ENCODE data around the gene ZNF197.

Gene ZNF197

DNA sequence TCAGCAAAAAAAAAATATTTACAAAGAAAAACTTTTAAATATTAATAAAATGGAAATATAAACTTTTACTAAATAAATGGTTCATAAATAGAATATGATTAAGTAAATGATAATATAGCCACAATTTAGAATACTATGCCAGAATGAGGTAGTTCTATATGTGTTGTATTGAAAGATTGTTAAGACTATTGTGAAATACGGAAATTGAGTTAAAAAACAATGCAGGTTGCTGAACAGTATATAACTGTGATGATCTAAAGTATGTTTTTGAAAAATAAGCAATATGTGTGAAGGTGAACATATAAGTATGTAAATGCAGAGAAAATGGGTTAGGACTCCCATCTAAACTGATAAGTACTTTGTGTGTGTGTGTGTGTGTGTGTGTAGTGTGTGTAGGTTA lies 24.9 kb downstream of the ZNF197 start:
- Histone ChIP-seq H3K4me1 (peaks cover 0 to 16% (median 2%) of the 10 kb centered on the region in 4 donors), H3K27ac (no peak overlapping the region), H3K27me3 (no peaks in the 10 kb centered on the region), H3K4me3 (no peak overlapping the region), H3K36me3 (peaks cover 39 to 40% (median 40%) of the 10 kb centered on the region in 3 donors), H3K9me3 (peaks cover 0 to 9% (median 0%) of the 10 kb centered on the region in 3 donors)
- intact Hi-C loops (cut with DNase I; ENCODE audit: low total_unique reads), result no loop called here
- TF ChIP-seq, protein P1, sequence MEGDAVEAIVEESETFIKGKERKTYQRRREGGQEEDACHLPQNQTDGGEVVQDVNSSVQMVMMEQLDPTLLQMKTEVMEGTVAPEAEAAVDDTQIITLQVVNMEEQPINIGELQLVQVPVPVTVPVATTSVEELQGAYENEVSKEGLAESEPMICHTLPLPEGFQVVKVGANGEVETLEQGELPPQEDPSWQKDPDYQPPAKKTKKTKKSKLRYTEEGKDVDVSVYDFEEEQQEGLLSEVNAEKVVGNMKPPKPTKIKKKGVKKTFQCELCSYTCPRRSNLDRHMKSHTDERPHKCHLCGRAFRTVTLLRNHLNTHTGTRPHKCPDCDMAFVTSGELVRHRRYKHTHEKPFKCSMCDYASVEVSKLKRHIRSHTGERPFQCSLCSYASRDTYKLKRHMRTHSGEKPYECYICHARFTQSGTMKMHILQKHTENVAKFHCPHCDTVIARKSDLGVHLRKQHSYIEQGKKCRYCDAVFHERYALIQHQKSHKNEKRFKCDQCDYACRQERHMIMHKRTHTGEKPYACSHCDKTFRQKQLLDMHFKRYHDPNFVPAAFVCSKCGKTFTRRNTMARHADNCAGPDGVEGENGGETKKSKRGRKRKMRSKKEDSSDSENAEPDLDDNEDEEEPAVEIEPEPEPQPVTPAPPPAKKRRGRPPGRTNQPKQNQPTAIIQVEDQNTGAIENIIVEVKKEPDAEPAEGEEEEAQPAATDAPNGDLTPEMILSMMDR (IDR thresholded peaks at IDR 0.05), result no peak
- DNase-seq, result no peak

DNA sequence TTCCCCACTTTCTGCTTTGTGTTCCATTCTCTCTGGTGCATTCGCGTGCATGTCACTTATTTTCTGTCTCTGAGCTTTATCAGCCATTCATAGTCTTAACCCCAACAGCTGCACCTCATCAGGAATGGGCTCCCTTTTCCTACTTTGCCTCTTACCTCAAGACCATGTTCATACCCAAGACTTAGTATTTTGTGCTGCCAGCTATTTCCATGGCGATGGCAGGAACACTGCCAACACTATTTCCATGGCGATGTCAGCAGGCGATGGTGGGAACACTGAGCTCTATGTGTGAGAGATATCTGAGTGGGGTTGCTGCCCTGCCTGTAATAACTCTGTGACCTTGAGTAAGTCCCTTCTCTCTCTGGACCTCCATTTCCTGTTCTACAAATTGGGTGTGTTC lies 29.2 kb downstream of the ZNF197 start:
- Histone ChIP-seq H3K4me3 (no peak overlapping the region), H3K27ac (no peak overlapping the region), H3K36me3 (peaks cover 83 to 84% (median 83%) of the 10 kb centered on the region in 3 donors), H3K9me3 (peaks cover 0 to 36% (median 9%) of the 10 kb centered on the region in 3 donors), H3K4me1 (peaks cover 0 to 5% (median 0%) of the 10 kb centered on the region in 4 donors), H3K27me3 (no peaks in the 10 kb centered on the region)
- TF ChIP-seq, protein P1 (IDR thresholded peaks at IDR 0.05), result no peak
- DNase-seq, result no peak
- intact Hi-C loops (cut with DNase I; ENCODE audit: low total_unique reads), result no loop called here

DNA sequence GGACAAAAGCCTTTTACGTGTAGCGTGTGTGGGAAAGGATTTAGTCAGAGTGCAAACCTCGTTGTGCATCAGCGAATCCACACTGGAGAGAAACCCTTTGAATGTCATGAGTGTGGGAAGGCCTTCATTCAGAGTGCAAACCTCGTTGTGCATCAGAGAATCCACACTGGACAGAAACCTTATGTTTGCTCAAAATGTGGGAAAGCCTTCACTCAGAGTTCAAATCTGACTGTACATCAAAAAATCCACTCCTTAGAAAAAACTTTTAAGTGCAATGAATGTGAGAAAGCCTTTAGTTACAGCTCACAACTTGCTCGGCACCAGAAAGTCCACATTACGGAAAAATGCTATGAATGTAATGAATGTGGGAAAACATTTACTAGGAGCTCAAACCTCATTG lies 34.2 kb downstream of the ZNF197 start:
- Histone ChIP-seq H3K27ac (no peak overlapping the region), H3K27me3 (no peaks in the 10 kb centered on the region), H3K4me1 (no peaks in the 10 kb centered on the region), H3K4me3 (no peak overlapping the region), H3K36me3 (peaks cover 77 to 83% (median 77%) of the 10 kb centered on the region in 3 donors), H3K9me3 (peaks cover 0 to 64% (median 35%) of the 10 kb centered on the region in 3 donors)
- intact Hi-C loops (cut with DNase I; ENCODE audit: low total_unique reads), result no loop called here
- DNase-seq, result no peak
- TF ChIP-seq, protein P1 (IDR thresholded peaks at IDR 0.05), result no peak

DNA sequence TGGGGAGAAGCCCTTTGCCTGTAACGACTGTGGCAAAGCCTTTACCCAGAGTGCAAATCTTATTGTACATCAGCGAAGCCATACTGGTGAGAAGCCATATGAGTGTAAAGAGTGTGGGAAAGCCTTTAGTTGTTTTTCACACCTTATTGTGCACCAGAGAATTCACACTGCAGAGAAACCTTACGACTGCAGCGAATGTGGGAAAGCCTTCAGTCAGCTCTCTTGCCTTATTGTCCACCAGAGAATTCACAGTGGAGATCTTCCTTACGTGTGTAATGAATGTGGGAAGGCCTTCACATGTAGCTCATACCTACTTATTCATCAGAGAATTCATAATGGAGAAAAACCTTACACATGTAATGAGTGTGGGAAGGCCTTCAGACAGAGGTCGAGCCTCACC lies 34.6 kb downstream of the ZNF197 start:
- H3K27ac ChIP-seq, result no peak overlapping the region
- DNase-seq, result no peak
- intact Hi-C loops (cut with DNase I; ENCODE audit: low total_unique reads), result no loop called here
- H3K4me3 ChIP-seq, result no peak overlapping the region
- H3K4me1 ChIP-seq, result no peaks in the 10 kb centered on the region
- peaks cover 72 to 79% (median 73%) of the 10 kb centered on the region in 3 donors for H3K36me3 ChIP-seq
- TF ChIP-seq, protein P1 (IDR thresholded peaks at IDR 0.05), result no peak
- peaks cover 0 to 62% (median 35%) of the 10 kb centered on the region in 3 donors for H3K9me3 ChIP-seq
- no peaks in the 10 kb centered on the region for H3K27me3 ChIP-seq

DNA sequence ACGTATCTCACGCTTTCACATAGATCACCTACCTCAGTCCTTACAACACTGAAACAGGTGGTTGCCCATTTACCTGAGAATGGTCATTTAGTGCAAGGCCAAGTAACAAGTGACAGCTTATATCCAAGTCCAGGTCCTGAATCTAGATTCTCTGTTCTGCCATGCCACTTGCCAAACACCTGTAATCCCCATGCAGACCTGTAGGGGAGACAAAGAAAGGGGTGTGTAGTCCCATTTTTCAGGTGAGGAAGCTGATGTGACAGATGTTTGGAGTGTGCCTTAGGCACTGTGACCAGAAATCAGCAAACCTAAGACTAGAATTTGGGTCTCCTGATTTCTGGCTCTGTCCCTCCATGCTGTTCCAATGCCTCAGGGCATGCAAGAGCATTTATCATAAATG lies 36.4 kb downstream of the ZNF197 start:
- H3K9me3 ChIP-seq, result peaks cover 0 to 65% (median 35%) of the 10 kb centered on the region in 3 donors
- H3K4me1 ChIP-seq, result no peaks in the 10 kb centered on the region
- H3K27me3 ChIP-seq, result no peaks in the 10 kb centered on the region
- H3K36me3 ChIP-seq, result peaks cover 55 to 62% (median 55%) of the 10 kb centered on the region in 3 donors
- intact Hi-C loops (cut with DNase I; ENCODE audit: low total_unique reads), result no loop called here
- no peak overlapping the region for H3K27ac ChIP-seq
- H3K4me3 ChIP-seq, result no peak overlapping the region
- TF ChIP-seq, protein P1 (IDR thresholded peaks at IDR 0.05), result no peak
- no peak for DNase-seq

DNA sequence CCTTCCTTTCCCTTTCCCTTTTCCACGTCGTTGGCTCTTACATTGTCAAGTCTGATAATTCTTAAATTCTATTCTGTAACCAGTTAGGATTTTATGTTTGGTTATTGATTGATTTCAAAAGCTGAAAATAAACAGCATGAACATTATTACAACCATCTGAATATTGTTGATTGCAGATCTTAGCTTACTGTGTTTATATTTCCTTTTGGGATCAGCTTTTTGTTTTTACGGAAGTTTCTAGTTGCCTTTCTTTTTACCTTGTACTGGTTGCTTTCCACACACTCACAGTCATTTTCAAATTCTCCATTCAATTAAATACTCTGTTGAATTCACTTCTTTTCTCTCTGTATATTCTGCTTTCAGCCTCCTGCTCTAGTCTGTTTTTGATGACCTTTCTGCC lies 40.3 kb downstream of the ZNF197 start:
- TF ChIP-seq, protein P1 (IDR thresholded peaks at IDR 0.05), result no peak
- Histone ChIP-seq H3K4me1 (no peaks in the 10 kb centered on the region), H3K36me3 (peaks cover 16 to 22% (median 19%) of the 10 kb centered on the region in 3 donors), H3K27me3 (no peaks in the 10 kb centered on the region), H3K4me3 (no peak overlapping the region), H3K27ac (no peak overlapping the region), H3K9me3 (peaks cover 0 to 32% (median 14%) of the 10 kb centered on the region in 3 donors)
- no peak for DNase-seq
- intact Hi-C loops (cut with DNase I; ENCODE audit: low total_unique reads), result no loop called here
